GM21447 (cell line): ENCODE results near the gene NRXN3.

ENCODE experiments used
- ATAC-seq: cut with Tn5 transposase; IDR thresholded peaks from one replicate; pipeline ENCODE4 v1.9.1; 2021; ENCODE audit not compliant: unreplicated experiment

NRXN3 gene

GRCh38 chr14:79270361-79270760, 1100.2 kb downstream of the NRXN3 start:
- no peak for ATAC-seq

DNA sequence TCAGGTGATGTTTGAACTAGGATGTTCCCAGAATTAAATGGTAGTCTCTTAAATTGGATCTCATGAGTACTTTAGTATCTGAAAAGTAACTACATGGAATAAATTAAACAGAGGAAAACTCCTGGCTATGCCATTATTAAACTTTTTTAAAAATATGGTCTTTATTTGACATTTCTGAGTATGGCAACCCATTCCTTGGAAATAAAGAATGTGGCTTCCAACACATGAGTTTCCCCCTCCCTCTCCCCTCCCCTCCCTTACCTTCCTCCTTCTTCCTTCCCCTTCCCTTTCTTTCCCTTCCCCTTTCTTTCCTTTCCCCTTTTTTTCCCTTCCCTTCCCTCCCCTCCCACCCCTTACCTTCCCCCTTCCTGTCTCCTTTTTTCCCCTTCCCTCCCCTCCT, 1100.9 kb downstream of the NRXN3 start:
- no peak for ATAC-seq

DNA sequence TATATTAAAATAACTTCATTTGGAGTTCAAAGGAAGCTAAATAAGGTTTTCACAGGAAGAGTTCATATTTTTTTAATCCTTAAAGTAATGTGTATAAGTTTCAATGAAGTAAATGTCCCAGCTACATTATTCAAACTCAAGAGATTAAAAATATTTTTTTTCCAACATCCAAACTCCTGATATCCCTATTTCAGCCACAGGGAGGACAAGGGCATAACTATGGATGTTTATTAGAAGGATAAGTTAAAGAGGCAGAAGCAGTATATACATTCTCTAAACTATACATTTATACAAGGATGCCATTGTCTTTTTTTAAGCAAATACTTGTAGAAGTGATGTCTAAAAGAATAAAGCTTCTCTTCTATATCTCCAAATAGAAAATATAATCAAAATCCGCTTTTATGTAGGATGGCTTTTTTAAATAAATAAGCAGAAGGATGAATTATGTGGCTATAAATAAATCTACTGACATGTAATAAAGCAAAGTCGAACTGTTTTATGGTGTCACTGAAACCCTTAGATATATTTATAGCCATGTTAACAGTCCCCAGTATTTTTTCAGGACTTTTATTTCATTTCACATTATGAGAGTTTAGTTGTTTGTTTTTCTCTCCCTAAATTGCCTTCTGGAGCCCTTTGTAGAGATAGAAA, 1104.6 kb downstream of the NRXN3 start:
- no peak for ATAC-seq

- ATAC-seq: no peak
These were observed 1105.1 kb downstream of the NRXN3 start for GRCh38 chr14:79275292-79275655.

DNA sequence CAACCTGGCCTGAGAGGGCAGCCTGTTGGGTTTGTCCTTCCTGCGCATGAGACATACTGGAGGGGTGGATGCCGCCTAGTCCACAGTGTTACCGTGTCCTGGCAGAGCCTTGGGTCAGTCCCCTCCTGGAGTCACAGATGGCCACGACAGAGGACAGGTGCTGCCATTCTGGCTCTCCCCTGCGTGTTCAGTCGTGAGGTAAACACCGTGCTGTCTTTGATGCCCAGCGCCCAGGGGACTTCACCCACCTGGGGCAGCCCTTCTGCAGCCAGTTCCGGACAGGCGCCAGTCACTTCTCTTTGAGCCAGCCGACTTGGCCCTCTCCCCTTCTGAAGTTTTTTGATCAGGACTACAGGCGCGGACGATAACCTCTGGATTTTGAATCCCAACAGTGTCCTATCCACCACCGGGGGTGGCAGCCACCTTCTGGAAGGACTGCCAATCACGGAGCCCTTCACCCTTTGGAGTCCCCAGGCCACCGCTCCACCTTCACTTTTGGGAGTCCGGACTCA, 1108.2 kb downstream of the NRXN3 start:
- ATAC-seq: no peak

GRCh38 chr14:79278798-79279644, 1108.8 kb downstream of the NRXN3 start:
- peak; percentile 68 for ATAC-seq

DNA sequence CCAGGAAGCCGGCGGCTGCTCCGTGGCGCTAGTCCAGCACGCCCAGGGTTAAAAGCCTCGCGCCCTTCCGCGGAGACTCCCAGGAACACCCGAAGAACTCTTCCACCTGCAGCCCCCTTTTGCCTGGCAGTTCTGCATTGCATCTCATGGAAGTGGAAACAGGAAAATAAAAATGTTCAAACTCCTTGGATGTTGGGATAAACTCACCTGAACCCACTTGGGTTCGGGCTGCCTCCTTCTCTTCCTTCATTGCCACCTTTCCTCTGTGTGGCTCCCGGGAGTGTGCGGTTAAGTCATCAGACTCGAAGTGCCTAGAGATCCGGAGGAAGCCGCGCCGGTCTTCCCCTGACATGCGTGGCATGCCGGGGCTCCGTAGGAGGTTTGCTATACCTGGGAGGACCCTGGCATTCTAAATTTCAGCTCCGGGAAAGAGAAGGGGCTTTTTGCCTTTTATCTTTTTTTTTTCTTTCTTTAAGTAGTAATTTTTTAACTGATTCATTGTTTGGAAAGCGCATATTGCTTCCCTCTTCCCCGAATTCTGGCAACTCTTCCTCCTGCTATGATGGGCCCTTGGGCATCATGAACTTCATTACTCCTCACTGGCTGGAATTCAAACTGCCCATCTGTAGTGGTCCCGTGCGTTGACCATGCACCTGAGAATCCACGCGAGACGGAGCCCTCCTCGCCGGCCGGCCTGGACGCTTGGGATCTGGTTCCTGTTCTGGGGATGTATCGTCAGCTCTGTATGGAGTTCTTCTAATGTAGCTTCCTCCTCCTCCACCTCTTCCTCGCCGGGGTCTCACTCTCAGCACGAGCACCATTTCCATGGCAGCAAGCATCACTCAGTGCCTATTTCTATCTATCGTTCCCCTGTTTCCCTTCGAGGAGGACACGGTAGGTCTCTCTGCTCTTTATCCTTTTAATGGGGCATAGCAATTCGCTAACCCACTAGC, 1109.7 kb downstream of the NRXN3 start:
- no peak for ATAC-seq

GRCh38 chr14:79281244-79282152, 1111.3 kb downstream of the NRXN3 start:
- ATAC-seq: no peak

GRCh38 chr14:79284621-79285020, 1114.4 kb downstream of the NRXN3 start:
- no peak for ATAC-seq

DNA sequence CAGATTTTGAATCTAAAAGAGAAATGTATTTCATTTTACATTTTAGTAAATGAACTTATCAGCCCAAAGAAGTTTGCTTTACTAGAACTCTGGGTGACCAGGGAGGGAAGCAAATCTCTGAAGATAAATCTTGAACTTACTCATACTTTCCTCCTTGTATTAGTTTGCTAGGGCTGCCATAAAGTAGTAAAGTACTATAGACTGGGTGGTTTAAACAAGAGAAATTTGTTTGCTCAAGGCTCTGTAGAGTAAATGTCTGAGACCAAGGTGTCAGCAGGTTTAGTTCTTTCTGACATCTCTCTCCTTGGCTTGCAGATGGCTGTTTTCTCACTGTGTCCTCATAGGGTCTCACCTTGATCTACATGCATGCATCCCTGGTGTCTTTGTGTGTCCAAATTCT, 1115.1 kb downstream of the NRXN3 start:
- ATAC-seq: no peak

GRCh38 chr14:79287976-79288375, 1117.8 kb downstream of the NRXN3 start:
- ATAC-seq: no peak

GRCh38 chr14:79293482-79294177, 1123.5 kb downstream of the NRXN3 start:
- ATAC-seq: no peak

- no peak for ATAC-seq
These were observed 1124.3 kb downstream of the NRXN3 start for GRCh38 chr14:79294499-79294898.

DNA sequence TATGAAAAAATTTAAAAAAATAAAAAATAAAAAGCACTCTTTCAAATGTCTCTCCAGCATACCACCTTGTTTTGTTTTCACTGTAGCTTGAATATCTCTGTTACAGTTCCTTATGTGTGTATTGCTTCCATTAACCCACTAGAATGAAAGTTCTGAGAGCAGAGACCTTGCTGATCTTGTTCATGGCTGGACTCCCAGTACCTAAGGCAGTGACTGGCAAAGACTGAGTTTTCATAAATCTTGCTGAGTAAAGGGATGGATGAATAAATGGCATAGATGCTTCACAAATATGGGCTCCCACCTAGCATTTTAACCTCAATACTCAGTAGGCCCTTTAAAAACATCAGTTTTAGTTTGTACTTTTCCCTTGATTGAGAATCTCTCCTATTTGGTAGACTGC, 1125.2 kb downstream of the NRXN3 start:
- ATAC-seq: no peak

DNA sequence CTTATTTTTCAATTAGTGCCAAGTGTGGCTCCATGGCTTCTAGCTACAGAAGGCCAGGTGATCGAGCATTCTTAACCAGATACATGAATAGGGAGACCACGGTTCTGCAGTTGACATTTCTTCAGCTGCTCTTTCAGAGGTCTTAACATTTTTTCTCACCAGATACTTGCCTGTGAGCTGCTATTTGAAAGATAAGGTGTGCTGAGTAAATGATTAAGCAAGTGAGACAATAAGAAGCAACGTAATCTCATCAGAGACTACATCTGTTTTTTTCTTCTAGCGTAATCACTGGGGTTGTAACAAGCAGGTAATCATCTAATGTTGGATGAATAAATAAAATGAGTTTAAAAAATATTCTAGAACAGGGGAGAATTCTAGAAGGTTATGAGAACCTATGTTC, 1128.2 kb downstream of the NRXN3 start:
- no peak for ATAC-seq

DNA sequence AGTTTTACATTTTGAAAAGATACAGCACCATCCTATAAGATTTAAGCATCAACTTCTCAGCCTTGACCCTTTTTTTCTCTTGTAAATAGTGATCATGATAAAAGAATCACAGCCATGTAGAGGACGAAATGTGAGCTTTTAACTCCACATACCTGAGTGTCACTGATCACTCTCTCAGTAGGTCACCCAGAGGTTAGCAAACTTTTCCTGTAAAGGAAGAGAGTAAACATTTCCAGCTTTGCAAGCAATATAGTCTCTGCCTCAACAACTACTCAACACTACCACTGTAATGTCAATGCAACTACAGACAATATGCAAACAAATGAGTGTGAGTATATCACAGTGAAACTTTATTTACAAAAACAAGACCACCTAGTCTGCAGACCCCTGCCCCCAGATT, 1129.0 kb downstream of the NRXN3 start:
- no peak for ATAC-seq

- ATAC-seq: no peak
These were observed 1134.1 kb downstream of the NRXN3 start for GRCh38 chr14:79304279-79304678.

GRCh38 chr14:79306546-79306945, 1136.4 kb downstream of the NRXN3 start:
- no peak for ATAC-seq

- no peak for ATAC-seq
These were observed 1148.2 kb downstream of the NRXN3 start for GRCh38 chr14:79318371-79318770.

DNA sequence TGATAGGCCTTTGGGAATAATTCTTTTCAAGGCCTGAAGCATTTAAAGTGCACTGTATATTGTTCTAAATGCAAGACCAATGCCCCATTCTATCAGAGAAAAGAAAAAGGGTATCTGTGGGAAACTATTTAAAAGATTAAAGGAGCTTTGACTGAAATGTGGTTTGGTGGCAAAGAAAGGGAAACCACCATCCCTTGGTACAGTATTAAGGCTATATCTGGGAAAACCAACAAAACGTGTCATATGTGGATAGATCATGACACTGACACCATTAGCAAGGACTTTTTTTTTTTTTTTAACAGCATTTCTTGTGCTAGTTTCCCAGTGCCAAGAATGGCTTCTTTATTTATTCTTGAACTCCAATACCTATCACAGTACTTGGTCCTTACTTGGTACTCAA, 1150.4 kb downstream of the NRXN3 start:
- ATAC-seq: no peak
